Measurements from ENCODE around the gene ACSL1. TPM values are rescaled to one million over a fixed set of nuclear protein-coding genes. Genes with fewer than 3 reads are reported as not detected.

ACSL1 gene
- total and polyA plus RNA-seq, 2 experiments from 2014 or later = 6.2 to 13.1 TPM

DNA sequence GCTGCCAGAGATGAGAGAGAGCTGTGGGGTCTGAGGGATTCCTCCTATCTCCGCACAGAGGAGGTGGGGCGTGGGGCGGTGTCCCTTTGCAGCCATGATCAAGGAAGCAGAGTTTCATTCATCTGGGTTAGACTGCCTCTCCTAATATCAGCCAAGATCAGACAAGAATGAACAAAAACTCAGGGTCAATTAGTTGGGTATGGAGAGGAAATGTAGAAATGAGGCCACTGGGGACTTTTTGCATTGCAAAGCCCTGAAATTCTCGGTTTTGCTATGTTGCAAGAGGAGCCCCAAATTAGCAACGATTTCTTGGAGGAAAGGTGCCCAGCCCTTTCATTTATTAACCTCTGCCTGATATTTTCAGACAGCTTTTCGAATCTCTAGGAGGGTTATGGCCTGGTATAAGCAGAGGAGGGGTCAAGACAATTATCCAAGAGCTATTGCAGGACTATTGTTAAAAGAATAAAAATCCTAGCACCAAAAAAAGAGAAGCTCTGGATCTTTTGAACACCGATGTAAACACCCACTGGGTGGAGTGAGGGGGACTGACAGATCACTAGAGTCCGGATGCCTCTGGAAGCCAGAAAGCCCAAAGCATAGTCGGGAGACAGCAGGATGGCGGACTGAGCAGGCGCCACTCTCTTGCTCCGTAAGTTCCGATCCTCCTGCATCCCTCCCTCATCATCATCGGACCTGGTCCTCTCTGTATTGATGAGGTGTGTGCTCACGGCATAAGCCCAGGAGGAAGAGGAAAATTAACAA lies 34.4 kb upstream of the ACSL1 start (continued):
- TF ChIP-seq EZH2phosphoT487 (IDR thresholded peaks at IDR 0.05; ENCODE audit: unreplicated experiment) = no peak
- no peak for TF ChIP-seq ZNF114 (CRISPR knock-in tag; IDR thresholded peaks at IDR 0.05)

DNA sequence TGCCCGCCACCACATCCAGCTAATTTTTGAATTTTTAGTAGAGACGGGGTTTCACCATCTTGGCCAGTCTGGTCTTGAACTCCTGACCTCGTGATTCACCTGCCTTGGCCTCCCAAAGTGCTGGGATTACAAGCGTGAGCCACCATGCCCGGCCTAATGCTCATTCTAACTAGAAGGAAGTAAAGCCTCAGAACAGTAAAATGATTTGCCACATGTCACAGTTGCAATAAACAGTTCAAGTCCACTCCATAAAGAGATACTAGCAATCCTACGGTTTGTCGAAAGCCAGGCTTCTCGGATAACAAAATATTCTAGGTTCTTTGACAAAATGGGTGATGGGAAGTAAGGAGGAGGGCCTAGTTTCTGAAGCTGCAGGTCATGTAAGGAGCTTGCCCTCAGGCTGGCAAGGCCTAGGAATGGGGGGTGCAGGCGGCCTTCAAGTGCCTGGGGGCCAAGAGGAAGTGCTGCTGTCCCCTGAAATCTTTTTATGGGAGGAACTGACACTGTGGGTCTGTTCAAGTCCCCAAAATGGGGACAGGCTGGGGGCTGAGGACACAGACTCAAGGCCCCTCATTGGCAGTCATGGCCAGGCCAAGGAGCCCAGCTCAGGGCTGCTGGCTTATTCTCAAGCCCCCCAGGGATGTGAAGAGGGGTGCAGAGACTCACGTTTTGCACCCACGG lies 31.8 kb upstream of the ACSL1 start:
- Histone ChIP-seq H2AFZ (no peak overlapping the region), H3K4me2 (no peak overlapping the region), H3K36me3 (ENCODE audit: insufficient read depth) (no peaks in the 10 kb centered on the region), H3K27ac (ENCODE audit: low read depth) (no peak overlapping the region), H3K79me2 (replicated peaks; ENCODE audit: insufficient read depth) (no peaks in the 10 kb centered on the region), H3K27me3 (ENCODE audit: insufficient read depth) (no peaks in the 10 kb centered on the region), H3F3A (replicated peaks; ENCODE audit: low read depth) (no peaks in the 10 kb centered on the region), H3K4me3 (no peak overlapping the region), H3K9me2 (ENCODE audit: insufficient read depth) (no peaks in the 10 kb centered on the region), H4K20me1 (replicated peaks; ENCODE audit: insufficient read depth) (no peaks in the 10 kb centered on the region), H3K4me1 (ENCODE audit: insufficient read depth) (no peaks in the 10 kb centered on the region)
- ATAC-seq = no peak
- no peaks in the 10 kb centered on the region for H3K36me3 Mint-ChIP-seq (ENCODE audit: low read depth)
- H3K4me1 Mint-ChIP-seq = peaks cover 4% of the 10 kb centered on the region; the same call in 2 of the 3 replicates
- no peak overlapping the region for H3K27ac Mint-ChIP-seq
- no peak overlapping the region for H3K4me3 Mint-ChIP-seq
- no peaks in the 10 kb centered on the region; the same call in 2 of the 3 replicates for H3K9me3 Mint-ChIP-seq
- TF ChIP-seq, protein P1, sequence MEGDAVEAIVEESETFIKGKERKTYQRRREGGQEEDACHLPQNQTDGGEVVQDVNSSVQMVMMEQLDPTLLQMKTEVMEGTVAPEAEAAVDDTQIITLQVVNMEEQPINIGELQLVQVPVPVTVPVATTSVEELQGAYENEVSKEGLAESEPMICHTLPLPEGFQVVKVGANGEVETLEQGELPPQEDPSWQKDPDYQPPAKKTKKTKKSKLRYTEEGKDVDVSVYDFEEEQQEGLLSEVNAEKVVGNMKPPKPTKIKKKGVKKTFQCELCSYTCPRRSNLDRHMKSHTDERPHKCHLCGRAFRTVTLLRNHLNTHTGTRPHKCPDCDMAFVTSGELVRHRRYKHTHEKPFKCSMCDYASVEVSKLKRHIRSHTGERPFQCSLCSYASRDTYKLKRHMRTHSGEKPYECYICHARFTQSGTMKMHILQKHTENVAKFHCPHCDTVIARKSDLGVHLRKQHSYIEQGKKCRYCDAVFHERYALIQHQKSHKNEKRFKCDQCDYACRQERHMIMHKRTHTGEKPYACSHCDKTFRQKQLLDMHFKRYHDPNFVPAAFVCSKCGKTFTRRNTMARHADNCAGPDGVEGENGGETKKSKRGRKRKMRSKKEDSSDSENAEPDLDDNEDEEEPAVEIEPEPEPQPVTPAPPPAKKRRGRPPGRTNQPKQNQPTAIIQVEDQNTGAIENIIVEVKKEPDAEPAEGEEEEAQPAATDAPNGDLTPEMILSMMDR (conservative IDR thresholded peaks at IDR 0.05; ENCODE audit: low read depth in 2 of 2) = no peak
- TF ChIP-seq EZH2 (IDR thresholded peaks at IDR 0.05; ENCODE audit: low read depth, unreplicated experiment) (no peak), STAT1 (IDR thresholded peaks at IDR 0.05; ENCODE audit: unreplicated experiment) (no peak), CREB1 (CRISPR knock-in tag; IDR thresholded peaks at IDR 0.05; ENCODE audit: low read depth) (no peak)
- no peak for DNase-seq (ENCODE audit: low spot score)
- peaks cover 3% of the 10 kb centered on the region for H3K27me3 Mint-ChIP-seq (ENCODE audit: insufficient read depth, low read depth, poor library complexity)

DNA sequence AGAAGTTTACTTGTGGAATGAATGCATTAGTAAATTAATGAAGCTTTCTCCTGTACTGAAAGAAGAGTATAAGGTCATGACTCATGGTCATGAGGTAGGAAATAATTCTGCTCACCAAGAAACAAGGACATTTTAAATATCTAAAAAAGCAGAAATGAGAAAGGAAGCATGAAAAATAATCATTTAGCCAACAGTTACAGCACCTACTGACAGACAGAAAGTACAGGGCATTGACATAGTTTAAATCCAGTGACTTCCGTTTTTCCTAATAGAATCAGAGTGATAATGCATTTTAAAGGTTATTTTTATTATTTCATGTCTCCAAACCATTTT lies 30.5 kb upstream of the ACSL1 start:
- Histone ChIP-seq H3K27me3 (ENCODE audit: insufficient read depth) (no peaks in the 10 kb centered on the region), H3K27ac (ENCODE audit: low read depth) (no peak overlapping the region), H4K20me1 (replicated peaks; ENCODE audit: insufficient read depth) (no peaks in the 10 kb centered on the region), H3F3A (replicated peaks; ENCODE audit: low read depth) (no peaks in the 10 kb centered on the region), H3K4me1 (ENCODE audit: insufficient read depth) (no peaks in the 10 kb centered on the region), H3K4me3 (no peak overlapping the region), H2AFZ (no peak overlapping the region), H3K9me2 (ENCODE audit: insufficient read depth) (peaks cover 3% of the 10 kb centered on the region; the same call in 1 of the 2 replicates), H3K4me2 (no peak overlapping the region), H3K79me2 (replicated peaks; ENCODE audit: insufficient read depth) (no peaks in the 10 kb centered on the region), H3K36me3 (ENCODE audit: insufficient read depth) (no peaks in the 10 kb centered on the region)
- no peak for ATAC-seq
- Mint-ChIP-seq H3K4me3 (no peak overlapping the region), H3K9me3 (no peaks in the 10 kb centered on the region; the same call in 2 of the 3 replicates), H3K27me3 (ENCODE audit: insufficient read depth, low read depth, poor library complexity) (peaks cover 3% of the 10 kb centered on the region), H3K4me1 (peaks cover 4% of the 10 kb centered on the region; the same call in 2 of the 3 replicates), H3K27ac (no peak overlapping the region), H3K36me3 (ENCODE audit: low read depth) (no peaks in the 10 kb centered on the region)
- DNase-seq (ENCODE audit: low spot score) = no peak
- TF ChIP-seq POLR2AphosphoS5 (IDR thresholded peaks at IDR 0.05; ENCODE audit: low read depth) (no peak), CREB1 (CRISPR knock-in tag; IDR thresholded peaks at IDR 0.05; ENCODE audit: low read depth) (no peak), JUNB (IDR thresholded peaks at IDR 0.05; ENCODE audit: unreplicated experiment) (no peak), ZNF331 (CRISPR knock-in tag; IDR thresholded peaks at IDR 0.05; ENCODE audit: low read depth) (no peak), NANOG (IDR thresholded peaks at IDR 0.05; ENCODE audit: borderline replicate concordance) (no peak), ETS1 (IDR thresholded peaks at IDR 0.05) (no peak)
- TF ChIP-seq, protein P1 (conservative IDR thresholded peaks at IDR 0.05; ENCODE audit: low read depth in 2 of 2) = no peak

Data from GM23338 (cell line).